ENCODE results near the gene SPRTN. TPM values are rescaled to one million over a fixed set of nuclear protein-coding genes. Genes with fewer than 3 reads are reported as not detected.
A peak's percentile ranks its signal among the peaks of the same experiment; 100 is the strongest.

SPRTN gene
- total and polyA plus RNA-seq, 11 donors = 3.2 to 10.6 (median 8.0) TPM

- Histone ChIP-seq H3K36me3 (no peaks in the 10 kb centered on the region), H3K4me3 (no peak overlapping the region), H3K27me3 (no peaks in the 10 kb centered on the region), H3K27ac (no peak overlapping the region), H3K9me3 (no peaks in the 10 kb centered on the region), H3K4me1 (peaks cover 5 to 90% (median 56%) of the 10 kb centered on the region in 12 donors)
- intact Hi-C loops (cut with DNase I) = loop anchor here in 4 of 10 donors (5.0 kb wide), 1 partner anchor 35 kb away; no protein-coding TSS in a partner anchor
- WGBS, 4 donors = 75 to 83% (median 79%) methylated on average over 3 of the region's 3 CpGs
- TF ChIP-seq CTCF (IDR thresholded peaks at IDR 0.05) = no peak
- TF ChIP-seq POLR2A (IDR thresholded peaks at IDR 0.05) = no peak
- DNase-seq (no peak), ATAC-seq (no peak)
These were observed 44.3 kb downstream of the SPRTN start for GRCh38 chr1:231382426-231382825.

GRCh38 chr1:231383159-231383860 is 45.2 kb downstream of the SPRTN start:
- DNase-seq (no peak), ATAC-seq (peak in 3 of 4 donors; percentile 32 to 54 (median 42))
- Histone ChIP-seq H3K4me1 (peaks cover 3 to 90% (median 53%) of the 10 kb centered on the region in 12 donors), H3K27ac (peak overlapping the region in 1 of 12 donors; percentile 2), H3K4me3 (no peak overlapping the region), H3K36me3 (no peaks in the 10 kb centered on the region), H3K9me3 (no peaks in the 10 kb centered on the region), H3K27me3 (no peaks in the 10 kb centered on the region)
- intact Hi-C loops (cut with DNase I) = loop anchor here in 4 of 10 donors (5.0 kb wide), 1 partner anchor 34 kb away; no protein-coding TSS in a partner anchor
- TF ChIP-seq POLR2A (IDR thresholded peaks at IDR 0.05) (no peak), CTCF (IDR thresholded peaks at IDR 0.05) (no peak)
- WGBS, 4 donors = 46 to 62% (median 52%) methylated on average over 5 of the region's 5 CpGs

GRCh38 chr1:231384696-231385415 is 46.8 kb downstream of the SPRTN start:
- H3K9me3 ChIP-seq = no peaks in the 10 kb centered on the region
- H3K27me3 ChIP-seq = no peaks in the 10 kb centered on the region
- intact Hi-C loops (cut with DNase I) = loop anchor here in 4 of 10 donors (5.0 kb wide), 1 partner anchor 32 kb away; no protein-coding TSS in a partner anchor
- H3K36me3 ChIP-seq = peaks cover 0 to 3% (median 0%) of the 10 kb centered on the region in 9 donors
- 80 to 84% (median 81%) methylated on average over 6 of the region's 6 CpGs for WGBS, 4 donors
- no peak overlapping the region for H3K27ac ChIP-seq
- no peak overlapping the region for H3K4me3 ChIP-seq
- DNase-seq (no peak), ATAC-seq (no peak)
- H3K4me1 ChIP-seq = peaks cover 3 to 77% (median 48%) of the 10 kb centered on the region in 12 donors
- no peak for TF ChIP-seq POLR2A (IDR thresholded peaks at IDR 0.05)
- no peak for TF ChIP-seq CTCF (IDR thresholded peaks at IDR 0.05)

GRCh38 chr1:231385416-231385748 is 47.3 kb downstream of the SPRTN start:
- Histone ChIP-seq H3K4me3 (no peak overlapping the region), H3K27ac (no peak overlapping the region), H3K4me1 (peaks cover 3 to 79% (median 50%) of the 10 kb centered on the region in 12 donors), H3K27me3 (no peaks in the 10 kb centered on the region), H3K9me3 (no peaks in the 10 kb centered on the region), H3K36me3 (peaks cover 0 to 3% (median 0%) of the 10 kb centered on the region in 9 donors)
- 71 to 79% (median 76%) methylated on average over 2 of the region's 2 CpGs for WGBS, 4 donors
- ATAC-seq (no peak), DNase-seq (no peak)
- TF ChIP-seq POLR2A (IDR thresholded peaks at IDR 0.05) (no peak), CTCF (IDR thresholded peaks at IDR 0.05) (no peak)
- intact Hi-C loops (cut with DNase I) = no loop called here
